Measurements from ENCODE around the gene POLA2.

The POLA2 gene

GRCh38 chr11:65280646-65281045 is 18.9 kb downstream of the POLA2 start:
- no peak for DNase-seq (ENCODE audit: low read depth in 3 of 3)

GRCh38 chr11:65286686-65287085 is 24.9 kb downstream of the POLA2 start:
- DNase-seq (ENCODE audit: low read depth in 3 of 3), result no peak

DNA sequence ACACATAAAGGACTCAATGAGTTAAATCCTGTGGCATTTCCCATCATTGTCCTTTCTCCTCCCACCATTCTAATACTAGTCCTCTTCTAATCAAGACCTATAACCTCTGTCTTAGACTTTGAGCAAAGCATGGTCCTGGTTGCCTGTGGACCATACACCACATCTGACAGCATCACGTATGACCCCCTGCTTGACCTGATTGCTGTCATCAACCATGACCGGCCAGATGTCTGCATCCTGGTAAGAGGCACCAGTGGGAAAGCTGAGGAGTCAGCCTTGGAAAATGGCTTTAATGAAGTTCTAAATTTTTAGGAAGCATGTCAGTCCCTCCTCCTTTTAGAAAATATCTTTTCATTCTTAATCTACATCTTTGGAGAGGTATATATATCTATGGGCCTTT is 25.8 kb downstream of the POLA2 start:
- DNase-seq (ENCODE audit: low read depth in 3 of 3), result no peak

DNA sequence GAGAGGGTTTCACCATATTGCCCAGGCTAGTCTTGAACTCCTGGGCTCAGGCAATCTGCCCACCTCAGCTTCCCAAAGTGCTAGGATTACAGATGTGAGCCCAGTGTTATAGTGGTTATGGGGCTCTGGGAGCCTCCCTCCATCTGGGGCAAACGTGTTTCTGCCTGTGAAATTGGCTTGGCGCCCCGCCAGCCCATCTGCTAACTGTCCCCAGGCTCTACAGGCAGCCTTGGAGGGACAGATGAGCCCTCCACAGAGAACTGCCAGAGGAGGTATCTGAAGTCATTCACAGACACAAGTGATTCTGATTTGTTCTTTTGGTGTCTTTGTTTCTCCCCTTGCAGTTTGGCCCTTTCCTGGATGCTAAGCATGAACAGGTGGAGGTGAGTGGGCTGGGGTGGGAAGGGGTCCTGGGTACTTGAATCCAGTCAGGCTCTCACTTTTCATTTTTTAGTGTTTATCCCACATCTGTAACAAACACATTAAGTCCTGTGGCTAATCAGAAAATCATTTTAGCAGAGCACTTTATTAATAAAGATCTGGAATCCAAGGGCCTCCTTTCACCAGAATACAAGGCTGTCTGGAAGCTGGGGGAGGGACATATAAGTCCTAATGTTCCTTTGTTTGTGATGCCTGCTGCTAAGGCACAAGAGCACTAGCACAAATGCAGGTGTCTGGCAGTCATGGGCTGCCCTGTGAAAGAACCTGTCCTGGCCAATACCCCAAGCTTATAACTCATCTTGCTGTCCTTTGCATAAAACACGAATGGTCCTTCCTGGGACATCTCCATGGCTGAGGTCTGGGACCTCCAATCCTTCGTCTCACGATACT is 27.2 kb downstream of the POLA2 start:
- no peak for DNase-seq (ENCODE audit: low read depth in 3 of 3)

DNA sequence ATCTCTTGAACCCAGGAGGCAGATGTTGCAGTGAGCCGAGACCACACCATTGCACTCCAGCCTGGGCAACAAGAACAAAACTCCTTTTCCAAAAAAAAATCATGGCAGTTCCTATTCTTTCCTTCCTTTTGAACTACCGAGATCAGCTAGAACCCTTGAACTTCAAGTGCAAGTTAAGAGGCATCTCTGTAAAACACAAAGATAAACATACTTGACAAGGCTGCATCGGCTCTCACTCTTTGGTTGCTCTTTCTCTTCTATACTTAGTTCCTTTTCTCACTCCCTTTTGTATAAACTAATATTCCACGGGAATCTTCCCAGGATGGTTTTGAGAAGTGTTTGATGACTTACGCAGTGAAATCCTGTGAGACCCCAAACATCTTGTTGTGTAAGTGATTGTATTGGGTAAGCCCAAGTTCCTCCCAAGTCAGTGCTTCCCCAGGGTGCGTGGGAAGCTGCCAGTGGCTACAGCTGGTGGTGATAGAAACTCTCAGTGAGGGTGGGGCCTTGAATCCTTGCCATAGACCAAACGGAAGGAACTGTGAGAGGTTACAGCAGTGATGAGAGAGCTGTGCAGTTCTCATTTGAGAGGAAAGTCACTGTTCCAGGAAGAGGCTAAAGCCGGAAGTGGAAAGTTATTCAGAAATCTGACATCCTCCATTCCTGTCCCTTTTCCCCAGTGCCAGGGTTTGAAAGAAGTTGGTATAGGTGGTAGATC is 28.8 kb downstream of the POLA2 start:
- no peak for DNase-seq (ENCODE audit: low read depth in 3 of 3)

DNA sequence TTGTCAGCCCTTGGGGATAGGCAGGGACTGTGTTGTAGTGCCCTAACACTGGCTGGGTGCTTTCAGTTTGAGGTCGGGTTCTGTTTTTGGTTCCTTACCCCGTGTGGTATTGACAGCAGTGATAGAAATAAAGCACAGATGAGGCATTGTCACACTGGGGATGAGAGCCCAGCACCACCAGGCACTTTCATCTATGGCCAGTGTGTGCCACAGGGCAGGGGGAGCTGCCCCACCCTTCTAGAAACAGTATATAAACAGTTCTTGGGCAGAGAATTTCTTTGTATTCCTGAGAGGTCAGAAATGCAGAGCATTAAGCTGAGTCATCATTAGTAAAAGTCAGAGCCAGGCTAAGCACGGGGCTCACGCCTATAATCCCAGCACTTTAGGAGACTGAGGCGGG is 29.9 kb downstream of the POLA2 start:
- DNase-seq (ENCODE audit: low read depth in 3 of 3), result no peak

- no peak for DNase-seq (ENCODE audit: low read depth in 3 of 3)
These were observed 31.1 kb downstream of the POLA2 start for GRCh38 chr11:65292890-65293289.

GRCh38 chr11:65293909-65294381 is 32.2 kb downstream of the POLA2 start:
- no peak for DNase-seq (ENCODE audit: low read depth in 3 of 3)

DNA sequence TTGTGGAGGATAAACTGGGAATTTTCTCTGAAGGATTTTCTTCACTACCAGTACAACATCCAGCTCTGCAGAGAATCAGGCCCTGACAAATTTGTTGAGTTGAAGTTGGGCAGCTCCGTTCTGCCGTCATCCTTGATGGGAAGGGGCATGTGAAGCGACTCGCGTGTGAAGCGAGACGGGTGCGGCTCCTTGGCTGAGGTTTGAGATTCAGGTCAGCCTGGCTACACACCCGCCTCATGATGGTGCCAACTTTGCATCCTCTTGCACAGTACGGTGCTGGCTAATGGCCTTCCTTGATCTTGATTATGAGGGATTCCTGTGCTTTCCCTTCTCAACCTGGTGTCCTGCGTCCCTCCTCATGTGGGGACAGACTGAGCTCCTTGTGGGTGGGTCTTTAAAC is 33.2 kb downstream of the POLA2 start:
- DNase-seq (ENCODE audit: low read depth in 3 of 3), result no peak

- no peak for DNase-seq (ENCODE audit: low read depth in 3 of 3)
These were observed 34.0 kb downstream of the POLA2 start for GRCh38 chr11:65295571-65296341.

DNA sequence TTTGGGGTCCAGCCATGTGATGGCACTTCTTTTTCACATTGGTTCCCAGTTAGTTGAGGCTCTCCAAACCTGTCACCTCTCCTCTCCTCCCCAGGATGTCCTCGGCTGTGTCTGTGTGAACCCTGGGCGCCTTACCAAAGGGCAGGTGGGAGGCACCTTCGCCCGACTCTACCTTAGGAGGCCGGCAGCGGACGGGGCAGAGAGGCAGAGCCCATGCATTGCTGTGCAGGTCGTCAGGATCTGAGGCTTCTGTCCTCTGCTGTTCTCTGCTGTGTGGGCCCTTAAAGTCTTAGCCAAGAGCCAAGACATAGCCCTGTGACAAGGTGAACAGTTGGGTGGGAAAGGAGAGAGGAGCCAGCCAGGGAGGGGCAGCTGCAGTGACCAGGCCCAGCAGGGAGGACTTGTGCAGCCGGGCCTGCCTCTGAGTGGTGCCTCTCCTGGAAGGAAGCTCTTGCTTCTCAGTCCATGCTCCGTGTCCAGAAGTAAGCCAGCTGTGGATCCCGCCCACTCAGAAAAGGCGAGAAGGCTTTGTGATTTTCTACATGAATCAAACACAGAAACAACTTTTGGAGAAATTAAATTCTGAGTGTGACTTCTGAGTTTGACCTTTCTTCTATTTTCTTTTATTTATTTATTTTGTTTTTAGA is 35.4 kb downstream of the POLA2 start:
- DNase-seq (ENCODE audit: low read depth in 3 of 3), result no peak

DNA sequence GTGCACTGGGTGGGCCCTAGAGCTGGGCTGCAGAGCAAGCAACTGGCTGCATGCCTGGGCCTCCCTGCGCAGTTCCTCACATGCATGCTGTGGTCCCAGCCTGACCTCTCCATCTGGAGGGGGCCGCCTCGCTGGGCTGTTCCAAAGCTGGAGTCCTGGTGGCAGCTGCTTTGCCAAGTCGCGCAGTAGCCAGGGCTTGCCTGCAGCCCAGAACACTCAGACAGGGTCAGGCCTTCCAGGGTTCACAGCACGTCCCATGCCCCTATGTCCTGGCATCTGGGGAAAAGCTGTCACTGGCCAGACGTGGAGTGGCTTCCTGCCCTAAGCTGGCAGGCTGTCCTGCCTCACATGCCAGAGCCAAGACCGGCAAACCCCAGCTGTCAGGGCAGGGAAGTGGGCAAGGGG is 36.4 kb downstream of the POLA2 start:
- DNase-seq (ENCODE audit: low read depth in 3 of 3), result no peak

GRCh38 chr11:65298655-65299179 is 37.0 kb downstream of the POLA2 start:
- no peak for DNase-seq (ENCODE audit: low read depth in 3 of 3)

DNA sequence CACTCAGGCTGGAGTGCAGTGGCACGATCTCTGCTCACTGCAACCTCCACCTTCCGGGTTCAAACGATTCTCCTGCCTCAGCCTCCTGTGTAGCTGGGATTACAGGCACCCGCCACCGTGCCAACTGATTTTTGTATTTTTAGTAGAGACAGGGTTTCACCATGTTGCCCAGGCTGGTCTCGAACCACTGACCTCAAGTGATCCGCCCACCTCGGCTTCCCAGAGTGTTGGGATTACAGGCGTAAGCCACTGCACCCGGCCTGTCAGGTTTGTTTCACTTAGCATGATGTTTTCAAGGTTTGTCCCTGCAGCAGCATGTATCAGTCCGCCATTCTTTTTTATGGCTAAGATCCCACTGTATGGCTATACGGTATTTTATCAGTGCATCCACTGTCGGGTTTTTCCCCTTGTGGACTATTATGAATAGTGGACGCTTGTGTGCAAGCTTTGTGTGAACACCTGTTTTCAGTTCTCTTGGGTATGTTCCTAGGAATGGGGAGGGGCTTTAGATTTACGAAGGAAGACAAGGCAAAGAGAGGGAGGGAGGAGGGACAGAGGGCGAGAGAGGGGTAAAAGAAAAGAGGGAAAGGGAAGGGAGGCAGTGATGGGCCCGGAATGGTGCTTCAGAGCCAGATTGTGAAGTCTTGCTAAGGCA is 39.0 kb downstream of the POLA2 start:
- DNase-seq (ENCODE audit: low read depth in 3 of 3), result no peak

DNA sequence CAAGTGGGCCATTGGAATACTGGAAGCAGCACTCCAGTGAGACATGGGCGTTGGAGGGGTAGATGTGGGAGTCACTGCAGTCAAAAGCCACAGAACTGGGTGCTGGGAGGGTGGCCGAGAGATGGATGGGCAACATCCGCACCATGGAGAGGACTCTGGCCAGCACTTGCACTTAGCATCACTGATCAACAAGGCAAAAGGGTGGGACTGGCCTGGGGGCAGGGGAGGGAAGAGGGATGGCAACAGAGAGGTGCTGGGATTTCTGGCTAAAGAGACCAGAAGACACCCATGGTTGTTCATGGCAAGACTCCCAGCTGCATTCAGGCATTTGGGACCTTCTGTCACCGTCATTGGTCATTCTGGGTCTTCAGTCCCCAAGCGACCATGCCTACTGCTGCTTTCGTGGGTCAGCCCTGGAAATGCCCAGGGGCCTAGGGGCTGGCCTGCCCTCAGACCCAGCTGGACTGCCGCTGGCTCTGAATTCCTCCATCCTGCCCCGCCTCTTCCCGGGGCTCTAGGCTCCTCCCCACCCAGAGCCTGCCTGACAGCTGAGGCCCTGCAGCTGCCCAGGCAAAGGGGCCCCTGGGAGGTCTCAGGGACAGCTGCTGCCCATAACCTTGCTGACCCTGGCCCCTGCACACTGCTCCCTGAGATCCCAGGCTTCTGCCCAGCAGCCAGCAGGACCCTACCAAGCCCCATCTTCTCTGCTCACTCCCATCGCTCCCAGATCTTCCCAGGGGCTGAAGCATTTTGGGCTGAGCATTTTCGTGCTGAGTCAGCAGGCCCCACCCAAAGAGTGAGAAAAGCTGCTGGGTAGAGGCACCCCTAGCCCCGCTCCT is 39.9 kb downstream of the POLA2 start:
- DNase-seq (ENCODE audit: low read depth in 3 of 3), result no peak

- DNase-seq (ENCODE audit: low read depth in 3 of 3), result no peak
These were observed 41.8 kb downstream of the POLA2 start for GRCh38 chr11:65303555-65303954.

DNA sequence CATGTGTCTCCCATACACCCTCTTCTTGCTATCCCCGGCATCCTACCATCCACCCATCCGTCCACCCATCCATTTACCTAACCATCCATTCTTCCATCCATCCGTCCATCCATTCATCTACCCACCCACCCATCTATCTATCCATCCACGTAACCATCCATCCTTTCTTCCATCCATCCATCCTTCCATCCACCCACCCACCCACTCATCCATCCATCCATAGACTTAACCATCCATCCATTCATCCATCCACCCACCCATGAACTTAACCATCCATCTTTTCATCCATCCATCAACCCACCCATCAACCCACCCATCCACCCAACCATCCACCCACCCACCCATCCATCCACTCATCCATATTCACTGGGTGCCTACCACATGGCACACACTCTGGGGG is 42.3 kb downstream of the POLA2 start:
- DNase-seq (ENCODE audit: low read depth in 3 of 3), result no peak

GRCh38 chr11:65304613-65305012 is 42.9 kb downstream of the POLA2 start:
- no peak for DNase-seq (ENCODE audit: low read depth in 3 of 3)

- DNase-seq (ENCODE audit: low read depth in 3 of 3), result no peak
These were observed 43.9 kb downstream of the POLA2 start for GRCh38 chr11:65305501-65306268.
